Left forelimb (tissue), 1 donor: ENCODE results near the gene SLC2A14.
"Not testable (repeated sequence)": the region's sequence is repeated elsewhere in the genome, so short reads cannot be mapped to it uniquely, and the experiment has no call there.

Source experiments
- DNase-seq: peaks from one replicate; pipeline ENCODE4 v3.0.0-alpha.2; 2018; ENCODE audit warnings: low spot score

The SLC2A14 gene

DNA sequence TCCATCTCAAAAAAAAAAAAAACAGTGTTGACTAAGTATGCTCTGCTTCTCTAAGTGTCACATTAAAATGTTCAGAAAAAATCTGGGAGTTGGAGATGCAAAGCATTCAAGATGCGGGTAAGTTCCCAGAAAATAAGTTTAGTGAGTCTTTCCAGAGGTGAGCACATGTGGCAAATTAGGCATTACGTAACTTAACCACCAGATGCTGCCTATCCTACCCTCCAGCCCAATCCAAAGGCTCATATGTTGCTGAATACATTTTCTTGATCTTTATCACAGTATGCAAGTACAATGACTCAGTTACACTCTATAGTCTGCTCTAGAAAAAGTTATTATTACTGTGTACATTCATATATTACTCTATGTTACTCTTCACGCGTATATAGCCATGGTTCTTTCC lies 3.6 kb downstream of the SLC2A14 start:
- no peak for DNase-seq

- no peak for DNase-seq
Measured at GRCh38 chr12:7868391-7868790, 4.3 kb downstream of the SLC2A14 start.

DNA sequence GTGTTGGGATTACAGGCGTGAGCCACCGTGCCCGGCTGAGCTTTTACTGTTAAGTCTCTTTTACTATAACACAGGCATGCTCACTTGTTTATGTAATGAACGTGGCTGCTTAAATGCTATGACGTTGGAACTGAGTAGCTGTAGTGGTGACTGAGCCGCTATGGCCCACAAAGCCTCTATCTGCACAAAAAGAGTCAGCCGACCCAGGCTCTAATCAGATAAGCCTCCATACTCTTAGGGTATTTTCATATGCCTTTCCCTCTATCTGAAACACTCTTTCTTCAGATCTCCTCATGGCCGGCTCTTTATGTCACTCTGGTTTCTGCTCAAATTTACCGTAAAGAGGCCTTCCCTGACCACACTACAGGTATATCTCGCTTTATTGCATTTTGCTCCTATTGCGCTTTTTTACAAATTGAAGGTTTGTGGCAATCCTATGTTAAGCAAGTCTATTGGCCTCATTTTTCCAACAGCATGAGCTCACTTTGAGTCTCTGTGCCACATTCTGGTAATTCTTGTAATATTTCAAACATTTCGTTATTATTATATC lies 8.0 kb downstream of the SLC2A14 start:
- no peak for DNase-seq

- not testable (repeated sequence) for DNase-seq
Measured at GRCh38 chr12:7862814-7863348, 9.8 kb downstream of the SLC2A14 start.

GRCh38 chr12:7862301-7862700 lies 10.4 kb downstream of the SLC2A14 start:
- not testable (repeated sequence) for DNase-seq

GRCh38 chr12:7859552-7859951 lies 13.2 kb downstream of the SLC2A14 start:
- DNase-seq: no peak

DNA sequence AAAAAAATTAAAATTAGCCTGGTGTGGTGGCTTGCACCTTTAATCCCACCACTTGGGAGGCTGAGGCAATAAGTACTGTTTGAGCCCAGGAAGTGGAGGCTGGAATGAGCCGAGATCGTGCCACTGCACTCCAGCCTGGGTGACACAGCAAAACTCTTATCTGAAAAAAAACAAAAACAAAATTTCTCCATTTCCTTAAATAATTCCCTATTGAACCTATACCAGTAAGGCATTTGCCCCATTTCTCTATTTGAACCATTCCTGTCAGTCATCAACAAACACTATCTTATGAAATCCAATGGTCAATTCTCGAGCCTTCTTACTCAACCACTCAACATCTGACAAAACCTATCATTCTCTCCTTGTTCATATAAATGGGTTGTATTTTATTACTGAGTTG lies 14.7 kb downstream of the SLC2A14 start:
- DNase-seq: no peak

GRCh38 chr12:7856516-7856915 lies 16.2 kb downstream of the SLC2A14 start:
- no peak for DNase-seq

DNA sequence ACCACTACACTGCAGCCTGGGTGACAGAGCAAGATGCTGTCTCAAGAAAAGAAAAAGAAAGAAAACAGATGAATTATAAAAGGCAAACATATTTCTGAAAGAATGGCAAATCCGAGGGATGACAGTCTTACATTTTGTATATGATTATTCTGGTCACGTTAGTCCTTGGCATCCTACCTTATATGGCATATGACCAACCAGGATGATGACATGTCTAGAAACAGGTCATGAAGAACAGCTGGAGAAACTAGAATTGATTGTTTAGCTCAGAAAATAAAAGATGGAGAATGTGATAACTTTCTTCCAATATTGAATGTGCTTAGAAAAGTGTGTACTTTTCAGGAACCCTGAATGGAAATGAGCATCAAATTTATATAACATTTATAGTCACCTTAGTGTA lies 19.2 kb downstream of the SLC2A14 start:
- DNase-seq: no peak

DNA sequence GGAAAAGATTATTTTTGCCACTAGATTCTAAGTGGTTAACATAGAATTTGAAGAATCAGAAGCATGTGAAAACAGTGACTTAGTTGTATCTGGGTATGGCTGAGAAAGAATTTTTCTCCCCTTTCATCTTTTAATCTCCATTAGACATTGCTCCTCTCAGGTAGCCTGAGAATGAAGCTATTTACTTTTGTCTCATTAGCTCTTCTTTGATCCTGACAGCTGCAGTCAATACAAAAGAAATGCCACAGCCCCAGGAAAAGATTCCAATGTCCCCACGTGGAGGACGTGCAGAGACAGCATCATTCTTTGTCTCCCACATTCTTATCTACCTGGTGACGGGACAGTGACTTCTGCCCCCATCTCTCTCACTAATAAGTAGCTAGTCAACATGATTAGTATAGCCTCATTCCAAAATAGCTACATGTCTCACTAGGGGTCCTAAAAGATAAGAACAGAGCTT lies 21.1 kb downstream of the SLC2A14 start:
- not testable (repeated sequence) for DNase-seq

GRCh38 chr12:7850099-7850498 lies 22.6 kb downstream of the SLC2A14 start:
- DNase-seq: not testable (repeated sequence)

DNA sequence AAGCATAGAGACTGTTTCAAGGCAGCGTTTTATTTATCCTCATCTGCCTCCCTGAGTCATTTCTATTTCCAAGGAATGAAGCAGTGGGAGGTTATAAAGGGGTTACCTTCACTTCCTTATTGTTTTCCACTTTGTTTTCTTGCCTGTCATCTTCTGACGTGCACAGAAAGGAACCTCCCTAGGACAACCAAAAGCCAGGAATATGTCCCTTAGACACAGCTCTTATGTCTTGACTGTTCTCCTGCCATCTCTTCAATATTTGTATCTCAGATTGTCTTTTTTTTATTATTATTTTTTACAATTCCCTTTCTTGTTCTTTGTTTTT lies 24.7 kb downstream of the SLC2A14 start:
- DNase-seq: not testable (repeated sequence)

DNA sequence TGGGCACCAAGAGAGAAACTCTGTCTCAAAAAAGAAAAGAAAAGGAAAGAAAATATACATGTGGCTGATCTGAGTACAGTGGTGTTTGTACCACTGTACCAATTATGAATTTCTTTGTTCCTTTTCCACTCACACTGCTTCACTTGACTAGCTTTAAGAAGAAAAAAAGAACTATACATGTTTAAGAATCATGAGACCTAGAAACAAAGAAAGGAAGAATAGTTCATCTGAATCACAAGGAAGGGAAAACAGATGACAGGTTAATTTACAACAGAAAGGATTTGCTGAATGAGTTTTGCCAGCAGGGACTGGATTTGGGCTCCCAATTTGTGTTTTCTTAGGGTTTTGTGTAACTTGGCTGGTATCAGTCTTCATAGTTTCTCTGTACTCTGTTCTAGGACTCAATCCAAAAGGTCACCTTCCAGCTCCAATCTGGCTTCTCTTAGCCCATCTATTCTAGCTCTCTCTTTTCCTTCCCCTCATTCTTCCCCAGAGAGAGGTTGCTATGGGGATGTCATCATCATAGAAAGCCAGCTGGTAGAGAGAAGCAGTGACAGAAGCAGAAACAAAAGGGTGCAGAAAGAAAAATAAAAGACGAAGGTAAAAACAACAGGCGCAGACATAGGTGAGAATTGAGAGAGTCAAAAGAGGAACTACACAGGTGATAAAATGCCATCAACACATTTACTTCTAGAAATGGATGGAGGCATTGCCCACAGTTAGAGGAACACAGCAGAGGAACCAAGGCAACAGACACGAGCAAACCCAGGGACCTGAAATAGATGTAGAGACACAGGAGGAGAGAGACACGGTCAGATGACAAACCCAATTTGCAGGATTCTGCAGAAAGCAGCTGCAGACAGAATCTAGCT lies 25.3 kb downstream of the SLC2A14 start:
- DNase-seq: not testable (repeated sequence)

DNA sequence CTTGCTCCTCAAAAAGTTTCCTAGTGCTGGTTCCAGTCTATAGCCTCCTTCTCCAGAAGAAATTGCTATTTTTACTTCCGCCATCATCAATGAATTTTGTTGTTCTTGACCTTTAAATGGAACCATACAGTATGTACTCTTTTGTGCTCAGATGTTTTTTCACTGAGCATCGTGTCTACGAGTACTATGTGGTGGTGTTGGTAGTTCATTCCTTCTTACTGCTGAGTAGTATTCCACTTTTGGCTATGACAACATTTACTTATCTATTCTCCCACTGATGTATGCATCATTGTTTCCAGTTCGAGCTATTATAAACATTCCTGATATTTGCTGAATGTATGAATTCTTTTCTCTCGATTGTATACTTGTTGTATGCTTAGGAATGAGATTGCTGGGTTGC lies 28.6 kb downstream of the SLC2A14 start:
- no peak for DNase-seq

DNA sequence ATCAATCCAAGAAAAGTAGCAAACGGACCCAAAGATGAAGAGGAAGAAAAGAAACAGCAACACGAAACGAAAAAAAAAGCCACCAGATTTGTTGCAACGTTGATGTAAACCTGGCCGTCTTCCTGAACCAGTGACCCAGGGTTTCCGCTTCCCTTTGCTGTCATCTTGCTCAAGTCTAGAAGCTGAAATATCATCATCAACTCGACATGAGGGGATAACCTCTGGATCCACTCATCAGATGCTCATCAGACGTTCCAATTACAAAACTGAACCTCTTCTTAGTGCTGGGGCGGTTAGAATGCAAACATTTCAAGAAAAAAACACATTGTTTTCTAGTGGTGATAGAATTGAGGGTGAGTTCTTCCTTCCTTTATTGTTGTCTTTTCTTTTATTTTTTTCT lies 29.1 kb downstream of the SLC2A14 start:
- not testable (repeated sequence) for DNase-seq

DNA sequence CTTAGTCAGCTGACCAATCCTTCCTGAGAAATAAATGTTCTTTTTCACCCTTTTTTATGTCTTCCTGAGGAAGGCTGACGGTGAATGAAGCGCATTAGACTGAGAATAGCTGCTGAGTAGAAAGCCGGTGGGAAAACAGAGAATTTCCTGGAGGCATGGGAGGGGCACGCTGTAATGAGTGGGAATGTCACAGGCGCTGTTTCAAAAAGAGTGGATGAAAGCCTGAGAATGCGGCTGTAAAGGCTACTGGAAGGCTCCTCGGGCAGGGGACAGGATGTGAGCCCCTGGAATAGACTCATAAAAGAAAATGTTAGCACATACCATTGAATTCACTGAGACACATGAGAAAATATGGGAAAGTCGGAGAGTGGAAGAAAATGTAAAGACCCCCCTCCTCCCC lies 29.6 kb downstream of the SLC2A14 start:
- DNase-seq: not testable (repeated sequence)

DNA sequence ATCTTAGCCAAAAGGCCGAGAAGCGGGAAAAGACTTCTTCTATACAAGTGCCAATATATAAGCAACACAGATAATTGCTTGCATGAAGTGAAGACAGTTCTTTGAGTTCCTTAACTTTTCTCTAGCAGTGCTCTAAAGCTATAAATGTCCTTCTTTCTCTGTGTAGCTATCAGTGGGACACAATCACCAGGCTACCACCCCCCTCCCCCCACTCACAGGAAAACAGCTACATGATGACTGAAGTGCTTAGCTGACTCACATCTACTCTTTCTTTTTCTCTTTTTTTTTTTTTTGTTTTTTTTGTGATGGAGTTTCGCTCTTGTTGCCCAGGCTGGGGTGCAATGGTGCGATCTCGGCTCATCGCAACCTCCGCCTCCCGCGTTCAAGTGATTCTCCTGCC lies 30.3 kb downstream of the SLC2A14 start:
- DNase-seq: not testable (repeated sequence)

- not testable (repeated sequence) for DNase-seq
Measured at GRCh38 chr12:7839848-7840247, 32.9 kb downstream of the SLC2A14 start.

- not testable (repeated sequence) for DNase-seq
Measured at GRCh38 chr12:7839226-7839625, 33.5 kb downstream of the SLC2A14 start.

DNA sequence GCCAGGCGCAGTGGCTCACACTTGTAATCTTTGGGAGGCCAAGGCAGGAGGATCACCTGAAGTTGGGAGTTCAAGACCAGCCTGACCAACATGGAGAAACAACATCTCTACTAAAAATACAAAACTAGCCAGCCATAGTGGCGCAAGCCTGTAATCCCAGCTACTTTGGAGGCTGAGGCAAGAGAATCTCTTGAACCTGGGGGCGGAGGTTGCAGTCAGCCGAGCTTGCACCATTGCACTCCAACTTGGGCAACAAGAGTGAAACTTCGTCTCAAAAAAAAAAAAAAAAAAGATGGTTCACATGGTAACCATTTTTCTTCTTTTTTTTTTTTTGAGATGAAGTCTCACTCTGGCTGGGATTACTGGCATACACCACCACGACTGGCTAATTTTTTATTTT lies 35.3 kb downstream of the SLC2A14 start:
- no peak for DNase-seq

GRCh38 chr12:7835766-7836165 lies 36.9 kb downstream of the SLC2A14 start:
- DNase-seq: no peak

DNA sequence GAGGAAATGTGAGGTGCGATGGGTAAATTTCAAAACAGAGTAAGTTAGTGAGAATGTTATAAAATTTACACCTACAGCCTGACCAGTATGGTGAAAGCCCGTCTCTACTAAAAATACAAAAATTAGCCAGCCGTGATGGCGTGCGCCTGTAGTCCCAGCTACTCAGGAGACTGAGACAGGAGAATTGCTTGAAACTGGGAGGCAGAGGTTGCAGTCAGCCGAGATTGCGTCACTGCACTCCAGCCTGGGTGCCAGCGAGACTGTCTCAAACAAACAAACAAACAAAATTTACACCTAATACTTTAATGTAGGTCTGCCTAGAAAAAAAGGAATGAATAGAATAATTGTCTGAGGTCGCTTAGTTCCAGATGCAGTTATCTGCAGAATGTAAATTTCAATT lies 37.6 kb downstream of the SLC2A14 start:
- no peak for DNase-seq

DNA sequence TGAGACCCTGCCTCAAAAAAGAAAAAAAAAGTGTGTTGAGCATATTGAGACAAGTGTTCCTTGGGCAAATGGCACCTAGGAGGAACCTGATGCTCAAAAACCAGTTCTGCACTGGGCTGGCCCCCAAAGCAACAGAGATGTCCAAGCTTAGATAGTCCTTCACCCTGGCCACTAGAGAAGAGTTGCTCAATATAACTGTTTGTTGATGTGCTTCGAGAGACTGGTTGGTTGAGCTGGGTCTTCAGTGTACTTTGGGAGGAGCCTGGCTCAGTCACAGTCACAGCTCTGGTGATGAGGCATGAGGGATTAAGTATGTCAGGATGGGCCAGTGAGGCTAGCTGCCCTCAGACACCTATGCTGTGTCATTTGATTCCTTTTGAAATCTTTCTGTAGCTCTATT lies 38.0 kb downstream of the SLC2A14 start:
- DNase-seq: no peak
